Lower leg skin (tissue), 4 donors: ENCODE data around the gene NRXN3. TPM values are rescaled to one million over a fixed set of nuclear protein-coding genes. Genes with fewer than 3 reads are reported as not detected.

Source experiments
- DNase-seq, 2 donors: peaks; one replicate each; pipeline ENCODE4 v3.0.0-alpha.2; 2019; ENCODE audit warnings: low spot score in 2 of 2
- H3K4me3 ChIP-seq: fragments of 200-600 bp; sonication (generic); 2 replicates; pipeline ENCODE4 v1.5.1; 2017; ENCODE audit warnings: mild to moderate bottlenecking, low read depth; ENCODE audit not compliant: poor library complexity, severe bottlenecking
- CTCF ChIP-seq, 3 donors: fragments of 450-650 bp; IDR thresholded peaks; one replicate each; pipeline ENCODE4 v1.5.1; 2016; ENCODE audit warnings: antibody characterized with exemption in 3 of 3, mild to moderate bottlenecking in 3 of 3, moderate library complexity in 2 of 3
- POLR2A ChIP-seq, 2 donors: fragments of 450-650 bp; IDR thresholded peaks; one replicate each; pipeline ENCODE4 v1.6.1; 2016 to 2017; ENCODE audit warnings: antibody characterized with exemption in 2 of 2, mild to moderate bottlenecking in 1 of 2, moderate library complexity in 1 of 2
- WGBS, 2 donors: methylation state at CpG; one replicate each; pipeline ENCODE4 v1.1.5; 2018; 5-methylcytosine and 5-hydroxymethylcytosine counted together
- intact Hi-C: fragments of 100-400 bp; cut with DNase I; formaldehyde crosslinking; loops from one replicate; pipeline ENCODE4 v1.15.0; 2023; ENCODE audit warnings: low total_unique reads
- total RNA-seq, 4 donors: library from RNA; depleted of rRNA; stranded (reverse); fragments of >200 nt; gene quantifications; one replicate each; pipeline ENCODE4 v1.1.0, GENCODE V29; 2016

Gene NRXN3
- total RNA-seq, 4 donors from 2014 or later, result 0.61 to 2.4 (median 1.7) TPM

GRCh38 chr14:79413734-79414428 is 1243.7 kb downstream of the NRXN3 start:
- no peak for DNase-seq
- TF ChIP-seq CTCF (IDR thresholded peaks at IDR 0.05), result no peak
- no peak for TF ChIP-seq POLR2A (IDR thresholded peaks at IDR 0.05)
- H3K4me3 ChIP-seq, result no peak overlapping the region
- 90 to 93% methylated on average over 4 of the region's 4 CpGs for WGBS, 2 donors
- intact Hi-C loops, result no loop called here

- H3K4me3 ChIP-seq, result no peak overlapping the region
- 93 to 96% methylated on average over 1 of the region's 1 CpG for WGBS, 2 donors
- TF ChIP-seq POLR2A (IDR thresholded peaks at IDR 0.05), result no peak
- TF ChIP-seq CTCF (IDR thresholded peaks at IDR 0.05), result no peak
- DNase-seq, result no peak
- intact Hi-C loops, result no loop called here
Observed at GRCh38 chr14:79415726-79416125, 1245.6 kb downstream of the NRXN3 start.

- 76 to 81% methylated on average over 2 of the region's 2 CpGs for WGBS, 2 donors
- TF ChIP-seq CTCF (IDR thresholded peaks at IDR 0.05) (no peak), POLR2A (IDR thresholded peaks at IDR 0.05) (no peak)
- intact Hi-C loops, result no loop called here
- DNase-seq, result no peak
- H3K4me3 ChIP-seq, result no peak overlapping the region
Observed at GRCh38 chr14:79417961-79418360, 1247.8 kb downstream of the NRXN3 start.

GRCh38 chr14:79418649-79419415 is 1248.7 kb downstream of the NRXN3 start:
- H3K4me3 ChIP-seq, result no peak overlapping the region
- intact Hi-C loops, result no loop called here
- no peak for TF ChIP-seq CTCF (IDR thresholded peaks at IDR 0.05)
- TF ChIP-seq POLR2A (IDR thresholded peaks at IDR 0.05), result no peak
- DNase-seq, result no peak
- WGBS, 2 donors, result 68 to 77% methylated on average over 5 of the region's 5 CpGs

GRCh38 chr14:79419571-79420327 is 1249.6 kb downstream of the NRXN3 start:
- WGBS, 2 donors, result 71 to 84% methylated on average over 1 of the region's 1 CpG
- DNase-seq, result no peak
- TF ChIP-seq CTCF (IDR thresholded peaks at IDR 0.05), result no peak

More at GRCh38 chr14:79419571-79420327, 1249.6 kb downstream of the NRXN3 start:
- intact Hi-C loops, result no loop called here
- no peak overlapping the region for H3K4me3 ChIP-seq
